OCI-LY1 (cell line): Measurements from ENCODE around the gene PRKAR2A.
"Not testable (repeated sequence)": the region's sequence is repeated elsewhere in the genome, so short reads cannot be mapped to it uniquely, and the experiment has no call there.

Experiments
- H2AFZ ChIP-seq: fragments of 200-600 bp; sonication (generic), shearing (Covaris generic); 2 replicates; pipeline ENCODE4 v1.6.0; 2014; ENCODE audit warnings: antibody characterized with exemption, mild to moderate bottlenecking, low read length
- H3F3A ChIP-seq: fragments of 200-600 bp; sonication (generic), shearing (Covaris generic); 2 replicates; pipeline ENCODE4 v1.6.0; 2014; ENCODE audit warnings: mild to moderate bottlenecking, antibody characterized with exemption, low read length, moderate library complexity; ENCODE audit not compliant: insufficient read depth
- H3K27ac ChIP-seq: fragments of 200-600 bp; sonication (generic); 2 replicates; pipeline ENCODE4 v1.5.1; 2014; ENCODE audit warnings: low read length, mixed run types, mild to moderate bottlenecking, low read depth; ENCODE audit not compliant: poor library complexity, severe bottlenecking
- H3K27me3 ChIP-seq: fragments of 200-600 bp; sonication (generic); 2 replicates; pipeline ENCODE4 v1.6.0; 2014; ENCODE audit warnings: antibody characterized with exemption, mild to moderate bottlenecking, low read length, moderate library complexity; ENCODE audit not compliant: insufficient read depth
- H3K36me3 ChIP-seq: fragments of 200-600 bp; sonication (generic); 2 replicates; pipeline ENCODE4 v1.6.1; 2014; ENCODE audit warnings: mild to moderate bottlenecking, antibody characterized with exemption, low read length, moderate library complexity, mixed read lengths; ENCODE audit not compliant: insufficient read depth
- H3K4me1 ChIP-seq: fragments of 200-600 bp; sonication (generic); 2 replicates; pipeline ENCODE4 v1.5.1; 2014; ENCODE audit warnings: mild to moderate bottlenecking, low read length, moderate library complexity; ENCODE audit not compliant: insufficient read depth, severe bottlenecking
- H3K4me2 ChIP-seq: fragments of 200-600 bp; sonication (generic), shearing (Covaris generic); 2 replicates; pipeline ENCODE4 v1.6.1; 2014; ENCODE audit warnings: low read length
- H3K4me3 ChIP-seq: fragments of 200-600 bp; sonication (generic); 2 replicates; pipeline ENCODE4 v1.5.1; 2014; ENCODE audit warnings: low read length, low read depth, mild to moderate bottlenecking, mixed read lengths; ENCODE audit not compliant: poor library complexity, severe bottlenecking
- H3K79me2 ChIP-seq: fragments of 200-600 bp; shearing (Covaris generic); 2 replicates; pipeline ENCODE4 v1.6.1; 2016; ENCODE audit warnings: mixed run types, low read length, mixed read lengths; ENCODE audit not compliant: insufficient read depth
- H3K9ac ChIP-seq: fragments of 200-600 bp; sonication (generic), shearing (Covaris generic); 2 replicates; pipeline ENCODE4 v1.6.1; 2014; ENCODE audit warnings: mild to moderate bottlenecking, low read length, mixed read lengths
- H3K9me2 ChIP-seq: fragments of 200-600 bp; sonication (generic), shearing (Covaris generic); 2 replicates; pipeline ENCODE4 v1.6.1; 2014; ENCODE audit warnings: low read depth, mild to moderate bottlenecking, low read length, mixed read lengths
- H3K9me3 ChIP-seq: fragments of 200-600 bp; shearing (Covaris generic); 2 replicates; pipeline ENCODE4 v1.6.1; 2014; ENCODE audit warnings: low read length, mixed read lengths
- H4K20me1 ChIP-seq: fragments of 200-600 bp; sonication (generic), shearing (Covaris generic); 2 replicates; pipeline ENCODE4 v1.6.0; 2016; ENCODE audit warnings: mild to moderate bottlenecking, low read length; ENCODE audit not compliant: insufficient read depth
- EZH2 ChIP-seq: fragments of 200-600 bp; sonication (generic), shearing (Covaris generic); IDR thresholded peaks from 2 replicates; pipeline ENCODE4 v1.8.0; 2017; ENCODE audit warnings: borderline replicate concordance, mixed run types, mild to moderate bottlenecking, antibody characterized with exemption, low read length, moderate library complexity, mixed read lengths
- TF ChIP-seq, protein P1 (sequence below): fragments of 200-600 bp; sonication (generic), shearing (Covaris generic); IDR thresholded peaks from 2 replicates; pipeline ENCODE4 v1.5.1; 2017; ENCODE audit warnings: mild to moderate bottlenecking, antibody characterized with exemption, low read length, moderate library complexity, mixed read lengths

The PRKAR2A gene

DNA sequence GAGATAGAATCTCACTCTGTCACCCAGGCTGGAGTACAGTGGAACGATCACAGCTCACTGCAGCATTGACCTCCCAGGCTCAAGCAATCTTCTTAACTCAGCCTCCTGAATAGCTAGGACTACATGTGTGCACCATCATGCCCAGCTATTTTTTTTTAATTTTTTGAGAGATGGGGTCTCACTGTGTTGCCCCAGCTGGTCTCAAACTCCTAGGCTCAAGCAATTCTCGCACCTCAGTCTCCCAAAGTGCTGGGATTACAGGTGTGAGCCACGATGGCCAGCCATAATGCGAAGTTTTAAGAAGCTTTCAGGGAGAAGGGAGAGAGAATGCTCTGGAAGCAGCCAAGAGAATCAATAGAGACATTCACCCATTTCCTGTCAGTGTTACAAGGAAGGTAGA, 42.7 kb downstream of the PRKAR2A start:
- Histone ChIP-seq H3K9ac (no peak overlapping the region), H3K27ac (no peak overlapping the region), H4K20me1 (no peaks in the 10 kb centered on the region), H3K79me2 (no peaks in the 10 kb centered on the region; the same call in 1 of the 2 replicates), H3K9me2 (no peaks in the 10 kb centered on the region), H3K4me1 (no peaks in the 10 kb centered on the region), H3K36me3 (no peaks in the 10 kb centered on the region; the same call in 1 of the 2 replicates), H3K4me2 (no peak overlapping the region), H2AFZ (no peak overlapping the region), H3K9me3 (no peaks in the 10 kb centered on the region), H3K4me3 (no peak overlapping the region), H3F3A (no peaks in the 10 kb centered on the region), H3K27me3 (no peaks in the 10 kb centered on the region)
- no peak for TF ChIP-seq EZH2
- TF ChIP-seq, protein P1, sequence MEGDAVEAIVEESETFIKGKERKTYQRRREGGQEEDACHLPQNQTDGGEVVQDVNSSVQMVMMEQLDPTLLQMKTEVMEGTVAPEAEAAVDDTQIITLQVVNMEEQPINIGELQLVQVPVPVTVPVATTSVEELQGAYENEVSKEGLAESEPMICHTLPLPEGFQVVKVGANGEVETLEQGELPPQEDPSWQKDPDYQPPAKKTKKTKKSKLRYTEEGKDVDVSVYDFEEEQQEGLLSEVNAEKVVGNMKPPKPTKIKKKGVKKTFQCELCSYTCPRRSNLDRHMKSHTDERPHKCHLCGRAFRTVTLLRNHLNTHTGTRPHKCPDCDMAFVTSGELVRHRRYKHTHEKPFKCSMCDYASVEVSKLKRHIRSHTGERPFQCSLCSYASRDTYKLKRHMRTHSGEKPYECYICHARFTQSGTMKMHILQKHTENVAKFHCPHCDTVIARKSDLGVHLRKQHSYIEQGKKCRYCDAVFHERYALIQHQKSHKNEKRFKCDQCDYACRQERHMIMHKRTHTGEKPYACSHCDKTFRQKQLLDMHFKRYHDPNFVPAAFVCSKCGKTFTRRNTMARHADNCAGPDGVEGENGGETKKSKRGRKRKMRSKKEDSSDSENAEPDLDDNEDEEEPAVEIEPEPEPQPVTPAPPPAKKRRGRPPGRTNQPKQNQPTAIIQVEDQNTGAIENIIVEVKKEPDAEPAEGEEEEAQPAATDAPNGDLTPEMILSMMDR, result no peak

DNA sequence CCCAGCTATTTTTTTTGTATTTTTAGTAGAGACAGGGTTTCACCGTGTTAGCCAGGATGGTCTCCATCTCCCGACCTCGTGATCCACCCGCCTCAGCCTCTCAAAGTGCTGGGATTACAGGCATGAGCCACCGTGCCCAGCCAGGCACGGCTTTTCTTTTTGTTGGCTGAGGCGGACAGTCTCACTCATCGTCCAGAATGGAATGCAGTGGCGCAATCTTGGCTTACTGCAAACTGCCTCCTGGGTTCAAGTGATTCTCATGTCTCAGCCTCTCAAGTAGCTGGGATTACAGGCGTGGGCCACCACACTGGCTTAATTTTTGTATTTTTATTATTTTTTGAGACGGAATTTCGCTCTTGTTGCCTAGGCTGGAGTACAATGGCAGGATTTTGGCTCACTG, 46.8 kb downstream of the PRKAR2A start:
- not testable (repeated sequence) for H3K9ac ChIP-seq, H3K79me2 ChIP-seq

DNA sequence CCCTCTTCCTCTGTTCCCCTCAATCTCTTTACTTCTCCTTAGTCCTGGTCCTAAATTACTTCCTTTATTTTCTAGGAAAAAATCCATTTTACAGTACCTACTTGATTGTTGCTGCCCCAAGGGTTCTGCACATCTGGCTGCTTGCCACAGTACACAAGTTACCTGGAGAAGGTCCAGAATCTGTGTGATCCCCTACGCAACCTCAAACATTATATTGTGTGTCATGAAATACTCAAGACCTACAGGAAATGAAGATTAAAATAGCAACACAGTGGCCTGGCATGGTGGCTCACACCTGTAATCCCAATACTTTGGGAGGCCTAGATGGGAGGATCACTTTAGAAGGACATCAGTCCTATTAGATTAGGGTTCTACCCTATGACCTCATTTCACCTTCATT, 48.7 kb downstream of the PRKAR2A start:
- TF ChIP-seq, protein P1, result no peak
- TF ChIP-seq EZH2, result no peak
- H3K79me2 ChIP-seq, result no peaks in the 10 kb centered on the region
- H3K9me3 ChIP-seq, result no peaks in the 10 kb centered on the region
- H3K4me2 ChIP-seq, result no peak overlapping the region
- H3K9me2 ChIP-seq, result no peaks in the 10 kb centered on the region
- H2AFZ ChIP-seq, result no peak overlapping the region
- no peaks in the 10 kb centered on the region for H4K20me1 ChIP-seq
- no peak overlapping the region for H3K4me3 ChIP-seq
- no peak overlapping the region for H3K9ac ChIP-seq
- no peak overlapping the region for H3K27ac ChIP-seq
- H3K27me3 ChIP-seq, result no peaks in the 10 kb centered on the region
- no peaks in the 10 kb centered on the region for H3K36me3 ChIP-seq
- H3F3A ChIP-seq, result no peaks in the 10 kb centered on the region
- H3K4me1 ChIP-seq, result no peaks in the 10 kb centered on the region

More for the DNA sequence above, 46.8 kb downstream of the PRKAR2A start:
- not testable (repeated sequence) for H3K4me3 ChIP-seq, H3K27ac ChIP-seq, H2AFZ ChIP-seq, H4K20me1 ChIP-seq, H3K4me2 ChIP-seq, H3F3A ChIP-seq, H3K9me2 ChIP-seq, H3K9me3 ChIP-seq, H3K27me3 ChIP-seq, H3K36me3 ChIP-seq, H3K4me1 ChIP-seq

DNA sequence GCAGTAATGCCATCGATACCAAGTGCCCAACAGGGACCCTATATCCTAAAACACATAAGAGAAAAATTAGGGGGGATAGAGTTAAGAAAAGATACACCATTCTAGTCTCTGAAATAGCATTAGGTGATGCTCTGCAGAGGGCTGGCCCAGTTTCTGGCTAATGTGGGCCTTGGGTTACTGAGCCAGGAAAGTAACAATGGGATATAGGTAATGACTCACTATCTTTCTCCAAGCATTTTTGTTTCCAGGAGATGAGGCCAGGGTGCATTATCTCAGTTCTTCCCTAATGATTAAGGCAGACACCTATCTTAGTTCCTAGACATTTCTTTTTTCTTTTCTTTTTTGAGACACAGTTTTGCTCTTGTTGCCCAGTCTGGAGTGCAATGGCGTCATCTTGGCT, 50.0 kb downstream of the PRKAR2A start:
- Histone ChIP-seq H3K27ac (no peak overlapping the region), H3K9ac (no peak overlapping the region), H3F3A (no peaks in the 10 kb centered on the region), H3K27me3 (no peaks in the 10 kb centered on the region), H3K79me2 (no peaks in the 10 kb centered on the region), H3K4me2 (no peak overlapping the region), H3K4me3 (no peak overlapping the region), H3K9me3 (no peaks in the 10 kb centered on the region), H3K4me1 (no peaks in the 10 kb centered on the region), H2AFZ (no peak overlapping the region), H3K36me3 (no peaks in the 10 kb centered on the region), H3K9me2 (no peaks in the 10 kb centered on the region), H4K20me1 (no peaks in the 10 kb centered on the region)
- TF ChIP-seq EZH2, result no peak
- TF ChIP-seq, protein P1, result no peak
